Neuronal stem cell (in vitro differentiated cells): ENCODE measurements around the gene MTHFSD.
A peak's percentile ranks its signal among the peaks of the same experiment; 100 is the strongest.

Source experiments
- DNase-seq: peaks from one replicate; pipeline ENCODE4 v3.0.0-alpha.2; 2013; ENCODE audit warnings: low spot score
- H2AFZ ChIP-seq: one replicate; pipeline ENCODE4 v1.6.1; 2013; ENCODE audit warnings: mild to moderate bottlenecking, low read length, inconsistent platforms
- H2AK5ac ChIP-seq: 2 replicates; pipeline ENCODE4 v1.6.1; 2013; ENCODE audit warnings: low read depth, mild to moderate bottlenecking, inconsistent platforms, low read length, moderate library complexity, mixed read lengths
- H2BK120ac ChIP-seq: 2 replicates; pipeline ENCODE4 v1.6.1; 2013; ENCODE audit warnings: low read depth, mild to moderate bottlenecking, inconsistent platforms, low read length, moderate library complexity, mixed read lengths
- H2BK12ac ChIP-seq: one replicate; pipeline ENCODE4 v1.6.1; 2013; ENCODE audit warnings: low read length, inconsistent platforms
- H2BK15ac ChIP-seq: 2 replicates; pipeline ENCODE4 v1.6.1; 2013; ENCODE audit warnings: mild to moderate bottlenecking, low read length, inconsistent platforms, mixed read lengths
- H2BK5ac ChIP-seq: one replicate; pipeline ENCODE4 v1.6.1; 2013; ENCODE audit warnings: inconsistent platforms, mild to moderate bottlenecking, low read length, moderate library complexity
- H3K14ac ChIP-seq: one replicate; pipeline ENCODE4 v1.6.1; 2013; ENCODE audit warnings: low read length, inconsistent platforms
- H3K18ac ChIP-seq: 2 replicates; pipeline ENCODE4 v1.6.1; 2013; ENCODE audit warnings: low read length, inconsistent platforms
- H3K23ac ChIP-seq: 2 replicates; pipeline ENCODE4 v1.6.1; 2013; ENCODE audit warnings: low read depth, mild to moderate bottlenecking, mixed read lengths, low read length, inconsistent platforms; ENCODE audit not compliant: poor library complexity
- H3K27ac ChIP-seq: replicated peaks from 3 replicates; pipeline ENCODE4 v1.5.1; 2013; ENCODE audit warnings: low read length, inconsistent platforms
- H3K27me3 ChIP-seq, 3 experiments: 2 replicates each; pipeline ENCODE4 v1.6.1; 2013; ENCODE audit warnings: low read length in 3 of 3, mild to moderate bottlenecking in 2 of 3, inconsistent platforms in 1 of 3, low read depth in 1 of 3, mixed read lengths in 1 of 3, moderate library complexity in 1 of 3; ENCODE audit not compliant: control insufficient read depth in 3 of 3, insufficient read depth in 3 of 3
- H3K36me3 ChIP-seq, 2 donors: replicated peaks in 1 of 2; 2 replicates each; pipeline ENCODE4 v1.6.1; 2013; ENCODE audit warnings: low read length in 2 of 2; ENCODE audit not compliant: control insufficient read depth in 2 of 2, insufficient read depth in 2 of 2
- H3K4ac ChIP-seq: 2 replicates; pipeline ENCODE4 v1.6.1; 2013; ENCODE audit warnings: inconsistent platforms, mild to moderate bottlenecking, low read length, moderate library complexity
- H3K4me1 ChIP-seq, 2 donors: 1 replicate in 1 of 2; 2 replicates in 1 of 2; pipeline ENCODE4 v1.6.1; 2013; ENCODE audit warnings: low read length in 2 of 2, low read depth in 1 of 2; ENCODE audit not compliant: control insufficient read depth in 2 of 2, insufficient read depth in 1 of 2
- H3K4me2 ChIP-seq: one replicate; pipeline ENCODE4 v1.6.1; 2013; ENCODE audit warnings: mild to moderate bottlenecking, low read length, inconsistent platforms; ENCODE audit not compliant: insufficient read depth, poor library complexity, severe bottlenecking
- H3K4me3 ChIP-seq, 2 donors: 2 replicates each; pipeline ENCODE4 v1.5.1; 2013; ENCODE audit warnings: low read length in 2 of 2, mild to moderate bottlenecking in 2 of 2, inconsistent platforms in 1 of 2, moderate library complexity in 1 of 2
- H3K79me1 ChIP-seq: one replicate; pipeline ENCODE4 v1.6.1; 2013; ENCODE audit warnings: low read depth, mild to moderate bottlenecking, inconsistent platforms, low read length, moderate library complexity
- H3K9ac ChIP-seq: one replicate; pipeline ENCODE4 v1.6.1; 2013; ENCODE audit warnings: mild to moderate bottlenecking, low read depth, low read length, inconsistent platforms; ENCODE audit not compliant: poor library complexity
- H3K9me3 ChIP-seq, 2 donors: replicated peaks in 1 of 2; 2 replicates each; pipeline versions ENCODE3 to v1.6.1; 2013; ENCODE audit warnings: low read length in 2 of 2, mild to moderate bottlenecking in 2 of 2, inconsistent platforms in 1 of 2, low read depth in 1 of 2, mixed read lengths in 1 of 2, moderate library complexity in 1 of 2; ENCODE audit not compliant: control insufficient read depth in 2 of 2, insufficient read depth in 1 of 2
- H4K8ac ChIP-seq: one replicate; pipeline ENCODE4 v1.6.1; 2013; ENCODE audit warnings: low read depth, mild to moderate bottlenecking, inconsistent platforms, low read length, moderate library complexity
- H4K91ac ChIP-seq: one replicate; pipeline ENCODE4 v1.6.1; 2013; ENCODE audit warnings: low read length, low read depth, mild to moderate bottlenecking, inconsistent platforms; ENCODE audit not compliant: poor library complexity
- WGBS, 2 donors: extraction: QIAGEN DNeasy Blood & Tissue Kit; methylation state at CpG; one replicate each; pipeline ENCODE4 v1.1.7; 2013; ENCODE audit warnings: missing lambda C conversion rate in 2 of 2, mixed read lengths in 1 of 2; ENCODE audit not compliant: insufficient read length in 2 of 2, insufficient replicate concordance in 1 of 2; ENCODE audit errors: extremely low coverage in 2 of 2; 5-methylcytosine and 5-hydroxymethylcytosine counted together

MTHFSD gene

GRCh38 chr16:86578611-86579267 is 23.7 kb upstream of the MTHFSD start:
- H2BK15ac ChIP-seq: no peak overlapping the region
- H3K36me3 ChIP-seq: no peaks in the 10 kb centered on the region
- no peak for DNase-seq
- no peak overlapping the region for H4K8ac ChIP-seq
- no peak overlapping the region for H3K4ac ChIP-seq
- H3K27me3 ChIP-seq: peaks cover 50 to 100% (median 76%) of the 10 kb centered on the region in 3 experiments
- peaks cover 0 to 1% of the 10 kb centered on the region in 2 donors for H3K9me3 ChIP-seq
- peak overlapping the region; percentile 50 for H3K23ac ChIP-seq
- WGBS, 2 donors: no CpG with 5 or more reads among the region's 69 CpGs
- H2AFZ ChIP-seq: peak overlapping the region; percentile 33
- peak overlapping the region in 1 of 2 donors; percentile 59 for H3K4me3 ChIP-seq
- H3K79me1 ChIP-seq: no peaks in the 10 kb centered on the region
- H3K4me1 ChIP-seq: peaks cover 0 to 14% of the 10 kb centered on the region in 2 donors
- peak overlapping the region; percentile 82 for H3K9ac ChIP-seq
- H2BK5ac ChIP-seq: peak overlapping the region; percentile 32
- H2AK5ac ChIP-seq: no peak overlapping the region
- H4K91ac ChIP-seq: no peak overlapping the region
- no peak overlapping the region for H2BK120ac ChIP-seq
- H2BK12ac ChIP-seq: peak overlapping the region; percentile 81
- H3K4me2 ChIP-seq: peak overlapping the region; percentile 64
- peak overlapping the region; percentile 77 for H3K18ac ChIP-seq
- no peak overlapping the region for H3K14ac ChIP-seq
- no peak overlapping the region for H3K27ac ChIP-seq

DNA sequence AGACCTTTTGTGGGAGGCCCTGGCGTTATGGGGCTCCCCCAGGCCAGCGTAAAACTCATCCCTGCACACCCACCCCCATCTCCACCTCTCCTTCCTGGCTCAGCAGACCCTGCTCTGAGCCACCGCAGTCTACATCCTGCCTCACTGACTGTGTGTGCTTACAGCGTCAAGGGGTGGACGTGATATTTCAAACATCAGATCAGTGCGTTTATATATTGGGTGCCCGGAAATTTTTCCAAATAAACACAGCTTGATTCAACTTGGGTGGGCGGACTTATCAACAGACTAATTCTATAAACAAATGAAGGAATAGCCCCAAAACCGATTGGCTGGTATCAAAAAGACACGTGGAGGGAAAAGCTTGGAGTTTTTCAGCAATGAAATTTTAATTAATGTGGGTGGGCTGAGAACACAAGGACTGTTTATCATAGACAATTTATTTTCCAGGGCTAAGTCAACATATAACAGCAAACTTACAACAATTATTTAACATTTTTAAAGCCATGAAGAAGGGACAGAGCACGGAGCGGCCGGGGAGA is 23.1 kb upstream of the MTHFSD start, which contains the start of gene FOXL1:
Gene FOXL1, plus strand, starts transcription at position 489 of the 539 bp plus-strand sequence. CDS start 175 bp downstream, outside the sequence.
- Histone ChIP-seq H3K4me3 (peak within 1 kb of the TSS in 1 of 2 donors; percentile 59), H3K9me3 (peaks cover 0 to 1% of the 10 kb centered on the region in 2 donors), H3K4ac (no peak within 1 kb of the TSS), H3K9ac (peak within 1 kb of the TSS; percentile 82), H4K91ac (no peak within 1 kb of the TSS), H3K4me2 (peak within 1 kb of the TSS; percentile 64), H2BK15ac (no peak within 1 kb of the TSS), H2AFZ (peak within 1 kb of the TSS; percentile 33), H2BK120ac (no peak within 1 kb of the TSS), H3K27ac (no peak within 1 kb of the TSS), H3K79me1 (no peaks in the 10 kb centered on the region), H3K27me3 (peaks cover 50 to 100% (median 80%) of the 10 kb centered on the region in 3 experiments), H2BK5ac (peak within 1 kb of the TSS; percentile 32), H3K18ac (peak within 1 kb of the TSS; percentile 81), H4K8ac (peak within 1 kb of the TSS; percentile 78), H2BK12ac (peak within 1 kb of the TSS; percentile 81), H3K14ac (peak within 1 kb of the TSS; percentile 31), H3K23ac (peak within 1 kb of the TSS; percentile 50), H3K36me3 (no peaks in the 10 kb centered on the region), H2AK5ac (no peak within 1 kb of the TSS), H3K4me1 (peaks cover 0 to 16% of the 10 kb centered on the region in 2 donors)
- no CpG with 5 or more reads among the region's 13 CpGs for WGBS, 2 donors
- DNase-seq: no peak

DNA sequence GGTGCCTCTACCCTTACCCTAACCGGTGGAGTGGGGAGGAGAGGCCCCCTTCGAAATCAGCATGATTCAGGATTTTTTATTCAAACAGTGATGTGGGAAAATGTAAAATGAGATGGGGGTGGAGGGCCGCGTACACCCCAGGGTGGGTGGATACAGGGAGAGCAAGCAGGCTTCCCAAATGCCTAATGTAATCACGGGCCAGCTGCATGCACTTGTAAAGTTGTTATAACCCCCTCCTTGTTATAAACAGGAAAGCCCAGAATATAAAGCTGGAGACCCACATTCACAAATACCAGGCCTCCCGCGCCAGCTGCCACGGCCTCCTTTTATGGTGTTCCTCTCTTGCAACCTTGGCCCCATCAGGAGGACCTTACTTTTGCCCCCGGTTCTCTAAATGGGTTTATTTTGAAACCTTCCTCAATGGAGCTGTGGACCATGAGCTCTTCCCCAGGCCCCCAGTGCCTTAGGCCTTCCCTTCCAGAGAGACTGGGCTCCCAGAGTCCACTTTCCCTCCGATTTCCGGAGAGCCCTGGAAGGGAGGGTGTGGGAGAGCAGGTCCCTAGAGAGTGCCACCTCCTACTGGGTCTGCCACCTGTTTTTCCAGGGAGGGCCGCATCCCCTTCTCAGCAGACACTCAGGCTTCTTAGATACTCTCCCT is 22.4 kb upstream of the MTHFSD start:
- Histone ChIP-seq H2AK5ac (no peak overlapping the region), H3K9me3 (peaks cover 0 to 1% of the 10 kb centered on the region in 2 donors), H2BK5ac (no peak overlapping the region), H2AFZ (no peak overlapping the region), H3K36me3 (no peaks in the 10 kb centered on the region), H2BK15ac (no peak overlapping the region), H3K4me2 (no peak overlapping the region), H3K79me1 (no peaks in the 10 kb centered on the region), H3K18ac (no peak overlapping the region), H4K8ac (no peak overlapping the region), H3K4me3 (no peak overlapping the region), H2BK12ac (no peak overlapping the region), H4K91ac (no peak overlapping the region), H3K27me3 (peaks cover 55 to 100% (median 87%) of the 10 kb centered on the region in 3 experiments), H3K23ac (no peak overlapping the region), H3K4me1 (peaks cover 0 to 18% of the 10 kb centered on the region in 2 donors), H2BK120ac (no peak overlapping the region), H3K14ac (no peak overlapping the region), H3K27ac (no peak overlapping the region), H3K4ac (no peak overlapping the region), H3K9ac (no peak overlapping the region)
- no CpG with 5 or more reads among the region's 12 CpGs for WGBS, 2 donors
- no peak for DNase-seq
